ENCODE measurements around the gene RFTN1. TPM values are rescaled to one million over a fixed set of nuclear protein-coding genes. Genes with fewer than 3 reads are reported as not detected.

Gene RFTN1
- total and polyA plus RNA-seq, 2 of the 8 experiments (the other 6 are each of a cell fraction or from before 2014, with no cell fraction given) = 4.6 to 6.7 TPM

GRCh38 chr3:16441371-16441875 lies 72.1 kb downstream of the RFTN1 start (continued):
- TF ChIP-seq MAFK (IDR thresholded peaks at IDR 0.05; ENCODE audit: low read depth, low read length) (no peak), TAF1 (IDR thresholded peaks at IDR 0.05; ENCODE audit: low read depth, low read length) (no peak), EZH2 (IDR thresholded peaks at IDR 0.05; ENCODE audit: low read depth, low read length, severe bottlenecking) (no peak), ZNF274 (IDR thresholded peaks at IDR 0.05; ENCODE audit: borderline replicate concordance, extremely low read depth, low read length) (no peak)

All from H1 (cell line).